Measurements from ENCODE around the gene NT5C1B. TPM values are rescaled to one million over a fixed set of nuclear protein-coding genes. Genes with fewer than 3 reads are reported as not detected.

Gene NT5C1B
- total RNA-seq, 1 experiment from 2014 or later = not detected

- no peaks in the 10 kb centered on the region for H3K9me3 Mint-ChIP-seq (ENCODE audit: unreplicated experiment)
- BruUV-seq (replicated peaks) = no TSS peak
Measured at GRCh38 chr2:18516112-18516511, 73.3 kb downstream of the NT5C1B start.

GRCh38 chr2:18514526-18515461 is 74.6 kb downstream of the NT5C1B start:
- H3K36me3 Mint-ChIP-seq (ENCODE audit: insufficient read depth, unreplicated experiment) = peaks cover 5% of the 10 kb centered on the region
- BruUV-seq (replicated peaks) = no TSS peak
- intact Hi-C loops (cut with micrococcal nuclease) = no loop called here
- no peak for DNase-seq (ENCODE audit: unreplicated experiment)
- H3K4me1 Mint-ChIP-seq (ENCODE audit: insufficient read depth, unreplicated experiment) = no peaks in the 10 kb centered on the region
- ChIA-PET POLR2A (no interaction called here), CTCF (interaction anchor here (1.3 kb wide), 1 partner anchor 8 kb away, joined by 4 read pairs; no protein-coding TSS in a partner anchor)
- H3K9me3 Mint-ChIP-seq (ENCODE audit: unreplicated experiment) = no peaks in the 10 kb centered on the region
- no peak for TF ChIP-seq CTCF (IDR thresholded peaks at IDR 0.05; ENCODE audit: unreplicated experiment)
- H3K27ac Mint-ChIP-seq (ENCODE audit: low read depth, unreplicated experiment) = no peak overlapping the region
- no peaks in the 10 kb centered on the region for H3K27me3 Mint-ChIP-seq (ENCODE audit: insufficient read depth, unreplicated experiment)
- H3K4me3 Mint-ChIP-seq (ENCODE audit: unreplicated experiment) = no peak overlapping the region

More at GRCh38 chr2:18516112-18516511, 73.3 kb downstream of the NT5C1B start:
- TF ChIP-seq CTCF (IDR thresholded peaks at IDR 0.05; ENCODE audit: unreplicated experiment) = no peak
- POLR2A ChIA-PET = interaction anchor here (1.5 kb wide), 1 partner anchor 45 kb away, joined by 4 read pairs; the partner anchor contains the start of gene RDH14
- no peak overlapping the region for H3K27ac Mint-ChIP-seq (ENCODE audit: low read depth, unreplicated experiment)
- CTCF ChIA-PET = interaction anchor here (0.5 to 6.5 kb wide), 7 partner anchors 9 to 1347 kb away, joined by 3 to 36 read pairs (median 3); no protein-coding TSS in a partner anchor
- no peak for DNase-seq (ENCODE audit: unreplicated experiment)
- H3K36me3 Mint-ChIP-seq (ENCODE audit: insufficient read depth, unreplicated experiment) = peaks cover 5% of the 10 kb centered on the region
- intact Hi-C loops (cut with micrococcal nuclease) = no loop called here
- H3K4me1 Mint-ChIP-seq (ENCODE audit: insufficient read depth, unreplicated experiment) = no peaks in the 10 kb centered on the region
- H3K27me3 Mint-ChIP-seq (ENCODE audit: insufficient read depth, unreplicated experiment) = no peaks in the 10 kb centered on the region
- no peak overlapping the region for H3K4me3 Mint-ChIP-seq (ENCODE audit: unreplicated experiment)

Other genes starting within 250 kb of the NT5C1B start
- gene RDH14, start 28.9 kb downstream of the NT5C1B start, total RNA-seq (2022) = 14.5 and 19.2 TPM in 2 replicates